ENCODE measurements around the gene CST3. TPM values are rescaled to one million over a fixed set of nuclear protein-coding genes. Genes with fewer than 3 reads are reported as not detected.

CST3 gene
- total RNA-seq, 3 donors from 2014 or later: 763 to 916 (median 852) TPM

GRCh38 chr20:23656372-23656771 lies 18.6 kb upstream of the CST3 start:
- ATAC-seq (peak; percentile 27), DNase-seq (peak in 1 of 3 donors; percentile 55)
- no peaks in the 10 kb centered on the region for H3K9me3 ChIP-seq
- no peak for TF ChIP-seq CTCF (IDR thresholded peaks at IDR 0.05)
- intact Hi-C loops (cut with DNase I, micrococcal nuclease): no loop called here
- H3K36me3 ChIP-seq (ENCODE audit: low read depth): no peaks in the 10 kb centered on the region
- H3K4me1 ChIP-seq (ENCODE audit: low read depth): no peaks in the 10 kb centered on the region
- H3K4me3 ChIP-seq: no peak overlapping the region

- H3K36me3 ChIP-seq (ENCODE audit: low read depth): no peaks in the 10 kb centered on the region
- no peaks in the 10 kb centered on the region for H3K4me1 ChIP-seq (ENCODE audit: low read depth)
- no peak for TF ChIP-seq CTCF (IDR thresholded peaks at IDR 0.05)
- intact Hi-C loops (cut with DNase I, micrococcal nuclease): no loop called here
- ATAC-seq (peak; percentile 60), DNase-seq (peak in 2 of 3 donors; percentile 46 to 68)
- H3K4me3 ChIP-seq: no peak overlapping the region
- no peaks in the 10 kb centered on the region for H3K9me3 ChIP-seq
Measured at GRCh38 chr20:23655491-23656211, 17.9 kb upstream of the CST3 start.

- no peak for TF ChIP-seq CTCF (IDR thresholded peaks at IDR 0.05)
- intact Hi-C loops (cut with DNase I, micrococcal nuclease): no loop called here
- no peak overlapping the region for H3K4me3 ChIP-seq
- no peaks in the 10 kb centered on the region for H3K4me1 ChIP-seq (ENCODE audit: low read depth)
- DNase-seq (no peak), ATAC-seq (no peak)
- H3K36me3 ChIP-seq (ENCODE audit: low read depth): no peaks in the 10 kb centered on the region
- no peaks in the 10 kb centered on the region for H3K9me3 ChIP-seq
Measured at GRCh38 chr20:23654717-23655116, 17.0 kb upstream of the CST3 start.

- intact Hi-C loops (cut with DNase I, micrococcal nuclease): no loop called here
- Histone ChIP-seq H3K9me3 (no peaks in the 10 kb centered on the region), H3K4me3 (no peak overlapping the region), H3K36me3 (ENCODE audit: low read depth) (no peaks in the 10 kb centered on the region), H3K4me1 (ENCODE audit: low read depth) (no peaks in the 10 kb centered on the region)
- DNase-seq: no peak
- TF ChIP-seq CTCF (IDR thresholded peaks at IDR 0.05): no peak
- no peak for ATAC-seq
Measured at GRCh38 chr20:23654000-23654399, 16.2 kb upstream of the CST3 start.

GRCh38 chr20:23653400-23653938 lies 15.7 kb upstream of the CST3 start:
- Histone ChIP-seq H3K4me3 (no peak overlapping the region), H3K4me1 (ENCODE audit: low read depth) (no peaks in the 10 kb centered on the region), H3K36me3 (ENCODE audit: low read depth) (no peaks in the 10 kb centered on the region), H3K9me3 (no peaks in the 10 kb centered on the region)
- intact Hi-C loops (cut with DNase I, micrococcal nuclease): no loop called here
- no peak for DNase-seq
- ATAC-seq: no peak
- TF ChIP-seq CTCF (IDR thresholded peaks at IDR 0.05): no peak
